B cell (primary cell): Measurements from ENCODE around the gene PTPRS.

Experiments used
- EZH2 ChIP-seq: IDR thresholded peaks from 2 replicates; pipeline ENCODE4 v1.6.1; 2012; ENCODE audit warnings: borderline replicate concordance, low read depth, mild to moderate bottlenecking, moderate library complexity, low read length; ENCODE audit not compliant: insufficient read depth, poor library complexity, severe bottlenecking
- TF ChIP-seq, protein P1 (sequence below): fragments of 200-600 bp; IDR thresholded peaks from one replicate; pipeline ENCODE4 v1.8.0; 2022; ENCODE audit warnings: antibody characterized with exemption, mild to moderate bottlenecking

DNA sequence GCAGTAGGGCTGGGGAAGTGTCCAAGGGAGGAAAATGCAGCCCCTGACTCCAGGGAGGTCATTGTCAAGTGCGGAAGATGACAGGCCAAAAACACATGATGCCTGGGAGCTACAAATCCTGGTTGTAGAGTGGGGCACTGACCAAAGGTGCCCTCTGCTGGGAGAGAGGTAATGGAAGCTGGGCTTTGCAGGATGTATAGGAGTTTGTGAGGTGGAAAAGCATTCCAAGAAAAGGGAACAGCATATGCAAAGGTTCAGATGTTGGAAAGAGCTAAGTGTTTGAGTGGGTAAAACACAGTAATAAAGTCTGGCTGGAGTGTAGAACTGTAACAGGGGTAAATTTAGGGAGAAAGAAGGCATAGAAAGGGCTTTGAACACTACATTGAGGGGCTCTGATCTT is 46.9 kb upstream of the PTPRS start:
- TF ChIP-seq, protein P1, sequence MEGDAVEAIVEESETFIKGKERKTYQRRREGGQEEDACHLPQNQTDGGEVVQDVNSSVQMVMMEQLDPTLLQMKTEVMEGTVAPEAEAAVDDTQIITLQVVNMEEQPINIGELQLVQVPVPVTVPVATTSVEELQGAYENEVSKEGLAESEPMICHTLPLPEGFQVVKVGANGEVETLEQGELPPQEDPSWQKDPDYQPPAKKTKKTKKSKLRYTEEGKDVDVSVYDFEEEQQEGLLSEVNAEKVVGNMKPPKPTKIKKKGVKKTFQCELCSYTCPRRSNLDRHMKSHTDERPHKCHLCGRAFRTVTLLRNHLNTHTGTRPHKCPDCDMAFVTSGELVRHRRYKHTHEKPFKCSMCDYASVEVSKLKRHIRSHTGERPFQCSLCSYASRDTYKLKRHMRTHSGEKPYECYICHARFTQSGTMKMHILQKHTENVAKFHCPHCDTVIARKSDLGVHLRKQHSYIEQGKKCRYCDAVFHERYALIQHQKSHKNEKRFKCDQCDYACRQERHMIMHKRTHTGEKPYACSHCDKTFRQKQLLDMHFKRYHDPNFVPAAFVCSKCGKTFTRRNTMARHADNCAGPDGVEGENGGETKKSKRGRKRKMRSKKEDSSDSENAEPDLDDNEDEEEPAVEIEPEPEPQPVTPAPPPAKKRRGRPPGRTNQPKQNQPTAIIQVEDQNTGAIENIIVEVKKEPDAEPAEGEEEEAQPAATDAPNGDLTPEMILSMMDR, result no peak
- TF ChIP-seq EZH2, result no peak
